22Rv1 (cell line): Measurements from ENCODE around the gene PODN.

Source experiments
- CTCF ChIP-seq: fragments of 450-650 bp; IDR thresholded peaks from 2 replicates; pipeline ENCODE4 v1.5.1; 2017; ENCODE audit warnings: mild to moderate bottlenecking
- ZFX ChIP-seq: fragments of 450-650 bp; IDR thresholded peaks from 2 replicates; pipeline ENCODE4 v1.6.1; 2017; ENCODE audit warnings: antibody characterized with exemption, borderline replicate concordance

GRCh38 chr1:53129891-53130597 lies 68.0 kb downstream of the PODN start:
- no peak for TF ChIP-seq CTCF
- TF ChIP-seq ZFX: no peak
